ENCODE data around the gene TBC1D1. TPM values are rescaled to one million over a fixed set of nuclear protein-coding genes. Genes with fewer than 3 reads are reported as not detected.

TBC1D1 gene
- polyA plus RNA-seq, 1 donor (not counting 4 experiments of a cell fraction or from before 2014, with no cell fraction given), result 32.5 TPM

DNA sequence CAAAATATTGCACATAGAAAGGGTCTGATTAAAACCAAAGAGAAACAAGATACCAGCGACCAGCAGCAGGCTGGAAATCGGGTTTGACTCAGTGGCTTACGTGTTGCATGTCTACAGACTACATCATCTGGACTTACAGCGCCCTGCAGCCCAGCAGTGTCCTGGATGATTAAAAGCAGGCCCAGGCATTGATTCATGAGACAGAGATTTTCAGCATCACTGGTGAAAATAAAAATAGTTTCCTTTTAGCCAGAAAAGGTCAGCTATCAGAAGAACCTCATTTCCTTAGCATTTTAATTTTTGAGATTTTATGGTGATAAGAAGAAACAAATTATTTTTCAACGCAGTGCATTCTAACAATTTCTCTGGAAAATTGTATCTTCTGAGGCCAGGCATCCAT, 259.9 kb downstream of the TBC1D1 start:
- dilution Hi-C loops (cut with MboI; ENCODE audit: extremely low pct_ligation_motif_present, low sequenced_read_pairs), result no loop called here
- H3K4me3 ChIP-seq (ENCODE audit: control insufficient read depth in 2 of 3, extremely low read depth in 1 of 3, insufficient read depth in 2 of 3, low read depth in 1 of 3, low read length in 3 of 3), result no peak overlapping the region
- H3K27ac ChIP-seq (ENCODE audit: control insufficient read depth, insufficient read depth, low read length), result no peak overlapping the region
- no peaks in the 10 kb centered on the region for H3K27me3 ChIP-seq (ENCODE audit: control insufficient read depth, extremely low read depth, insufficient read depth, low read length)
- DNase-seq (ENCODE audit: low read depth, low spot score), result no peak
- peaks cover 14% of the 10 kb centered on the region for H3K4me1 ChIP-seq (ENCODE audit: control insufficient read depth, extremely low read depth, insufficient read depth, low read length)
- no peaks in the 10 kb centered on the region for H3K36me3 ChIP-seq (ENCODE audit: control insufficient read depth in 2 of 2, extremely low read depth in 1 of 2, insufficient read depth in 2 of 2, low read length in 2 of 2)
- no peak overlapping the region for H2AFZ ChIP-seq (ENCODE audit: control insufficient read depth, low read length)
- no peak for TF ChIP-seq EZH2 (IDR thresholded peaks at IDR 0.05; ENCODE audit: low read length)
- TF ChIP-seq, protein P1, sequence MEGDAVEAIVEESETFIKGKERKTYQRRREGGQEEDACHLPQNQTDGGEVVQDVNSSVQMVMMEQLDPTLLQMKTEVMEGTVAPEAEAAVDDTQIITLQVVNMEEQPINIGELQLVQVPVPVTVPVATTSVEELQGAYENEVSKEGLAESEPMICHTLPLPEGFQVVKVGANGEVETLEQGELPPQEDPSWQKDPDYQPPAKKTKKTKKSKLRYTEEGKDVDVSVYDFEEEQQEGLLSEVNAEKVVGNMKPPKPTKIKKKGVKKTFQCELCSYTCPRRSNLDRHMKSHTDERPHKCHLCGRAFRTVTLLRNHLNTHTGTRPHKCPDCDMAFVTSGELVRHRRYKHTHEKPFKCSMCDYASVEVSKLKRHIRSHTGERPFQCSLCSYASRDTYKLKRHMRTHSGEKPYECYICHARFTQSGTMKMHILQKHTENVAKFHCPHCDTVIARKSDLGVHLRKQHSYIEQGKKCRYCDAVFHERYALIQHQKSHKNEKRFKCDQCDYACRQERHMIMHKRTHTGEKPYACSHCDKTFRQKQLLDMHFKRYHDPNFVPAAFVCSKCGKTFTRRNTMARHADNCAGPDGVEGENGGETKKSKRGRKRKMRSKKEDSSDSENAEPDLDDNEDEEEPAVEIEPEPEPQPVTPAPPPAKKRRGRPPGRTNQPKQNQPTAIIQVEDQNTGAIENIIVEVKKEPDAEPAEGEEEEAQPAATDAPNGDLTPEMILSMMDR (optimal IDR thresholded peaks at IDR 0.05 in 1 of 3, IDR thresholded peaks at IDR 0.05 in 1 of 3, conservative IDR thresholded peaks at IDR 0.05 in 1 of 3; ENCODE audit: extremely low read depth in 1 of 3, insufficient read depth in 2 of 3, low read length in 3 of 3), result no peak
- H3K9ac ChIP-seq (ENCODE audit: control insufficient read depth, extremely low read depth, insufficient read depth, low read length), result no peak overlapping the region
- no peaks in the 10 kb centered on the region for H3K9me1 ChIP-seq (ENCODE audit: control insufficient read depth, extremely low read depth, insufficient read depth, low read length)
- H3K9me3 ChIP-seq (ENCODE audit: control insufficient read depth, low read depth, low read length), result no peaks in the 10 kb centered on the region
- FAIRE-seq, result no peak
- H3K79me2 ChIP-seq (ENCODE audit: control insufficient read depth, insufficient read depth, low read length), result no peaks in the 10 kb centered on the region
- no peaks in the 10 kb centered on the region for H4K20me1 ChIP-seq (ENCODE audit: control insufficient read depth, extremely low read depth, insufficient read depth, low read length)
- no peak overlapping the region for H3K4me2 ChIP-seq (ENCODE audit: control insufficient read depth, extremely low read depth, insufficient read depth, low read depth, low read length)

DNA sequence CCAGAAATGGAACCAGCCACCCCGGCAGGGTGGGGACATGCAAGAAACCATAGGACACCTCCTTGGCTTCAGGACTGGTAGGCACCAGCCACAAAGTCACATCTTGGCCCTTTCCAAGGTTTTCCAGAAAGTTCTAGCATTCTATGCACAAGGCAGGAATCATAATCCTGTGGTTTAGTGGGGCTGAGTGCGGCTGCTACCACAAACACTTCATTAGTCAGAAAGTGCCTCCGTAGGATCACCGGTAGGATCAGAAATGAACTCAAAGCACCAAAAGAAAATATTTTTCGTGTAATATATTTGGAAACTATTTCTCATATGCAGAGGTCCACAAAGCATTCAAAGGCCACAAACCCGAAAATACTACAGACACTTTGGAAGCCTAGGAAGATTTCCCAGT, 261.0 kb downstream of the TBC1D1 start:
- Histone ChIP-seq H3K4me1 (ENCODE audit: control insufficient read depth, extremely low read depth, insufficient read depth, low read length) (peaks cover 19% of the 10 kb centered on the region), H3K9me1 (ENCODE audit: control insufficient read depth, extremely low read depth, insufficient read depth, low read length) (no peaks in the 10 kb centered on the region), H3K27me3 (ENCODE audit: control insufficient read depth, extremely low read depth, insufficient read depth, low read length) (no peaks in the 10 kb centered on the region), H3K79me2 (ENCODE audit: control insufficient read depth, insufficient read depth, low read length) (no peaks in the 10 kb centered on the region), H3K4me3 (ENCODE audit: control insufficient read depth in 2 of 3, extremely low read depth in 1 of 3, insufficient read depth in 2 of 3, low read depth in 1 of 3, low read length in 3 of 3) (no peak overlapping the region), H3K27ac (ENCODE audit: control insufficient read depth, insufficient read depth, low read length) (no peak overlapping the region), H4K20me1 (ENCODE audit: control insufficient read depth, extremely low read depth, insufficient read depth, low read length) (no peaks in the 10 kb centered on the region), H2AFZ (ENCODE audit: control insufficient read depth, low read length) (no peak overlapping the region), H3K9ac (ENCODE audit: control insufficient read depth, extremely low read depth, insufficient read depth, low read length) (no peak overlapping the region), H3K9me3 (ENCODE audit: control insufficient read depth, low read depth, low read length) (no peaks in the 10 kb centered on the region), H3K36me3 (ENCODE audit: control insufficient read depth in 2 of 2, extremely low read depth in 1 of 2, insufficient read depth in 2 of 2, low read length in 2 of 2) (no peaks in the 10 kb centered on the region), H3K4me2 (ENCODE audit: control insufficient read depth, extremely low read depth, insufficient read depth, low read depth, low read length) (no peak overlapping the region)
- dilution Hi-C loops (cut with MboI; ENCODE audit: extremely low pct_ligation_motif_present, low sequenced_read_pairs), result no loop called here
- TF ChIP-seq EZH2 (IDR thresholded peaks at IDR 0.05; ENCODE audit: low read length), result no peak
- TF ChIP-seq, protein P1 (optimal IDR thresholded peaks at IDR 0.05 in 1 of 3, IDR thresholded peaks at IDR 0.05 in 1 of 3, conservative IDR thresholded peaks at IDR 0.05 in 1 of 3; ENCODE audit: extremely low read depth in 1 of 3, insufficient read depth in 2 of 3, low read length in 3 of 3), result no peak
- DNase-seq (ENCODE audit: low read depth, low spot score), result no peak
- FAIRE-seq, result no peak

All from keratinocyte (primary cell).